ENCODE measurements around the gene MYO1A.
"Not testable (repeated sequence)": the region's sequence is repeated elsewhere in the genome, so short reads cannot be mapped to it uniquely, and the experiment has no call there.

MYO1A gene

DNA sequence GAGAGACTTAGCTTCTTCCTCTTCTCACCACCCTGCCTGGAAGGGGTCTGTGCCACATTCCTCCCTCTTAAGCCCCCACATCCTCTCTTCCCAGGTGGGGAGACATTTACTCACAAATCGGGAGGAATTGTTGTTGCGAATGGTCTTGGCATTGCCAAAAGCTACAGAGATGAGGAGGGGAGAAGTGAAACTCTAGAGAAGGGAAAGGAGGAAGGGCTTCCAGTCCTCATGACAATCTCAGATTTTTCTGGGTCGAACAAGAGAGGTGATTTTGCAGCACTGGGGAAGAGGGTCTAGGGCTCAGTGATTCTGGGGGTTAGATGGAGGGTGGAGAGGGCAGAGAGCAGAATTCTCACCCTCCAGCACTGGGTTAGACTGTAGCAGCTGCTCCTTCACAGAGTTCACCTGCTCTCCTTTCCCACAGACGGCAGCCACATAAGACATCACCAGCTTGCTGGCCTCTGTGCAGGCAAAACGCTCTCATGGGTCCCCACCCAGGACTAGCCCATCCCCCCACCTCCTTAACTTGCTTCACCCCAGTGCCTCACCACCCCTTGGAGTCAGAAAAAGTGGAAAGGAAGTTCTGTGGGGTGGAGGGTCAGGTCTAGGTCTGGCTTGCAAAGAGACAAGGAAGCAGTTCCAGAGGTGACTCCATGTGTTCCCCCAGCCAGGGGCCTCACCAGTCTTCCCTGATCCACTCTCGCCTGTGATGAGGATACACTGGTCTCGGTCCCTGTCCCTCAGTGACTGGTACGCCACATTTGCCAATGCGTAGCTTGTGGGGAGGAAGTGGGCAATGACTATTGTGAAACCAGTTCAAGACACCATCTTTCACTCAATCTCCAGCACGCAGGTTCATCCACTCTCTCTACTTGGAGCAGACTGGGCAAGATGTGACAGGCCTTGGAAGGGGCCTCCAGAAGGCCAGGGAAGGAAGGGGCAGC lies 2.7 kb downstream of the MYO1A start:
- FAIRE-seq, result no peak

DNA sequence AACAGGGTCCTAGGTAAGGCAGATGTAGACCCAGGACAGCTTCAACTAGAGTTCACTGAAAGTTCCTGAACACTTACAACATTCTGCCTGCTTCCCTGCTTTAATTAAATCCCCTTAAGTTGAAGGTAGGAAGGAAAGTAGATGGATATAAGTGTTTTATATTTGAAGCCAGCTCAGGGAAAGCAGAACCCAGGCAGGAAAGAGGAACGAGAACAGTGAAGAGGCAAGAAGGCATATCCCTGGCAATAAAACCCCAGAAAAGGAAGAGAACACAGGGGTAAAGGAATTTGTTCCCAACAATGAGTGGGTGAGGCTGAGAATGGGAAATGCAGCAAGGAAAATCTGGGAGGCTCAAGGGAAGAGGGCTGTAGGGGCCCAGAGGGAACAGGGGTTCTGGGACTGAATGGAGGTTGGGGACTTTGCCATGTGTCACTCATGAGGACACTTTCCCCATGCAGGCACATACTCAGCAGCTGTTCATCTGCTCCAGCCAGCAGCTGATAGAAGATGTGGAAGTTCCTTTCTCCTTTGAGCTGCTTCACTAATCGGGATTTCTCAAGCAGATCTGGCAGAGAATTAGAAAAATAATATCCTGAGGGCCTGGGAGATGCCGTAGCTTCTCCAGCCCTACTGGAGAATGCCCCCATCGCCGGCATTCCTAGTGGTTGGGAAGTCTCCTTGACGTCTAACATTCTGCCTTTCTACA lies 3.7 kb downstream of the MYO1A start:
- FAIRE-seq, result no peak

DNA sequence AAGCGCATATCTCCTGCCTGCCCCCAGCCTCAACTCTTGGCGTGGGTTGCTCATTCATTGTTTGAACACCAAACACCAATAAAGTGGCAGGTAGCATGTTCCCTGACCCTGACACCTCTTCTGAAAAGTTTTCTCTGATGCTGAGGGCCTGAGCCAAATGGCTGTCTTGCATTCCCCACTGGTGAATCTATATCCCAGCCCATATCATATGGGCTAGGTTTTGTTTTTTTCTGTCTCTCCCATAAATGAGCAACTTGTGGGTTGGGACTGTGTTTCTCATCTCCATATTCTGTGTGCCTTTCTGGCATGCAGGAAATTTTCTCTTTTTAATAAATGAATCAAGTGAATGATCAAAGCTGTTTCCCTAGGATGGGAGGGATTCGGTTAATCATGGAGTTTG lies 5.0 kb downstream of the MYO1A start:
- no peak for FAIRE-seq

DNA sequence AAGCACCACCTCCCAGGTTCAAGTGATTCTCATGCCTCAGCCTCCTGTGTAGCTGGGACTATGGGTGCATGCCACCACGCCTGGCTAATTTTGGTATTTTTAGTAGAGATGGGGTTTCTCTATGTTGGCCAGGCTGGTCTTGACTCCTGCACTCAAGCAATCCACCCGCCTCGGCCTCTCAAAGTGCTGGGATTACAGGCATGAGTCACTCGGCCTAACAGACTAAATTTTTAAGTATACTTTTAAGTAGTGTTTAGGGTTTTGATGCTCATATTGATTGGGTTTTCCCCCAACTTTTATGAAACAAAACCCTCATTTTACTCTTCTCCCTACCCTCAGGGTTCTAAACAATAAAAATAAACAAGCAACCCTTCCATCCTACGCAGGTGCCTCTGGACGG lies 5.5 kb downstream of the MYO1A start:
- no peak for FAIRE-seq

DNA sequence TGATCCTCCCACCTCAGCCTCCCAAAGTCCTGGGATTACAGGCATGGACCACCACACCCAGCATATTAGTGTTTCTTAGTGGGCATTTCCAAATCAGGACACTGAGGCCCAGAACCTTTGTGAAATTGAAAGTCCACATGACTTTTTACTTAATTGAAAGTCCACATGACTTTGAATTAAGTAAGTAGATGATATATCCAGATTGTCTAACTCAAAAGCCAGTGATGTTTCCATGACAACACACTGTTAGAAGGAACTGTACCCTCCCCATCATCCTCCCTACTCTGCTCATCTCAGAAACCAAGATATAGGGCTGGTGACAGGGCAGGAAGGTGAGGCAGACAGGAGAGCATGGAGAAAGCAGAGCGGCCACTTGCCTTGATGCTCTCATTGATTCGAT lies 7.2 kb downstream of the MYO1A start:
- no peak for FAIRE-seq

DNA sequence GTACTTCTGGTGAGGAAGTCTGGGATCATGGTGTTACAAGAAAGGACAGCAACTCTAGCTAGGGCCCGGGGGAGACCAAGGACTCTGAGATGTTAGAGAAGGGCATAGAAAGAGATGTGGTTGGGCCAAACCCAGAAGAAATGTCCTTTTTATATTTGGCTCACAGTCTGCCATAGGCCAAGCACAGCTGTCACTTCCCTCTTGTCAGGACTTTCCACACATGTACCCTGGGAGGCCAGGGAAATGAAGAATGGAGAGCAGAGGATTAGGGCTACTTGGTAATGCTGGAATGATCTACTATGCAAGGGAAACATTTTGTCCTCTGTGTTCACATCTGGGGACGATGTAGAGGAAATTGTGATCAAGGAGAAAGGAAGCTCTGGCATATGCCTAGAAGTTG lies 9.2 kb downstream of the MYO1A start:
- no peak for FAIRE-seq

DNA sequence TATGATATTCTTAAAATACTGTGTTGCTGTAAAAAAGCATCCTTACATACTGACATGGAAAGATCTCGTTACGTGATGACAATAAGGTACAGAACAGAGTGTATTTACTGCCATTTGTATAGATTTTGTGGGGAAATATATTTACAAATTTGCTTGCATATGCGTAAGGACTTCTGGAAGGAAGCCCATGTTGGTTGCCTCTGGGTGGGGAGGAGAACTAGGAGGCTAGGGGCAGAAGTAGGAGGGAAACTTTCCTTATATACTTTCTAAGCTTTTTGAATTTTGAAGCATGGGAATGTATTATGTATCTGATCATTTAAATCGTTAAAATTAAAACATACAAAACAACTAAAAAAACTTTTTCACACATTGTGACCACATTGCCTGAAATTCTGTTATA lies 9.7 kb downstream of the MYO1A start:
- no peak for FAIRE-seq

DNA sequence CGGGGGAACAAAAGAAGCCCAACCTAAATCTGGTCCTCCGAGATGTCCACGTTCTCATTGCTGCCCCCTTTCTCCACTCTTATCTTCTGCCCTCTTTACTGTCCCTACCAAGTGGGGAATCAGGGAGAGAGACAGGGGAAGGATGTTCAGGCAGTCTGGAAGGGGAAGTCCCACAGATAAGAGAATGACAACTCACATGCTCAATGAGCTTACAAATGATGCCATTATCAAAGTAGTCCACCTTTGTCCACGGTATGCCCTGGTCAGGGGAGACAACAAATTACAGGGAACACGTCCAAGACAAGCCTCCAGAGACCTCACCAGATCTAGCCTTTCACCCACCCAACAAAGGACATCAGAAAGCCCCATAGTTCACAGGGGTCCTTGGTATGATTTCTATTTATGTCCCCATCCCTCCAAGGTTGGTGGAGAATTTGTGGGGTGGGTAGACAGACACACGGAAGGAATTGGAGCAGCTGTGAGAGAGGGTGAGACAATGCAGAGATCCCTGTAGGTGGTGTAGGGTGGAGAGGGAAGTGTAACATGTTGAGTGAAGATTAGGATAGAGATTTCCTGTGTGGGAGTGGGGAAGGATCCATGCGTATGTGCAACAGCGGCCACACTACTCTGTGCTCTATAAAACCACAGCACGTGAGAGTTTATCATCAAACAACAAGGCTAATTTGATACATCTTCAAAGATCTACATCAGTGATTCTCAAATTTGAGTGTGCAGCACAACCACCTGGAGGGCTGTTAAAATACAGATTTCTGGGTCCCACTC lies 10.7 kb downstream of the MYO1A start:
- no peak for FAIRE-seq

DNA sequence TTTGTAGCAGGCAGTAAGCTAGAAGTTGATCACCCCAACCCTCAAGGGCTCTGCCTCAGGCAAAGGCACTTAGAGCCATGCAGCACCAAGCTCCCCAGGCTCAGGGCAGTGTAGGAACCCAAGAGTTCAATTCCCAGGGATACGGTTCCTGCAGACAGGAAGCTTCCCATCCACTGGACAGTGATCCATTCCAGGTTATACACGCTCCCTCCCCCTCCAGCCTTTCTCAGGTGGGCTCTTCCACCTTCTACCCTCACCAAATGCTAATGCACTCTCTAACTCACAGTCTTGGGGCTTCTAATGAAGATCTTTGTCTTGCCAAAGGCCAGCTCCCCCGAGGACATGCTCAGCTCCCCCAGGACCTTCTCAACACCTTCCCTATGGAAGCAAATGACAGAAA lies 12.7 kb downstream of the MYO1A start:
- no peak for FAIRE-seq

DNA sequence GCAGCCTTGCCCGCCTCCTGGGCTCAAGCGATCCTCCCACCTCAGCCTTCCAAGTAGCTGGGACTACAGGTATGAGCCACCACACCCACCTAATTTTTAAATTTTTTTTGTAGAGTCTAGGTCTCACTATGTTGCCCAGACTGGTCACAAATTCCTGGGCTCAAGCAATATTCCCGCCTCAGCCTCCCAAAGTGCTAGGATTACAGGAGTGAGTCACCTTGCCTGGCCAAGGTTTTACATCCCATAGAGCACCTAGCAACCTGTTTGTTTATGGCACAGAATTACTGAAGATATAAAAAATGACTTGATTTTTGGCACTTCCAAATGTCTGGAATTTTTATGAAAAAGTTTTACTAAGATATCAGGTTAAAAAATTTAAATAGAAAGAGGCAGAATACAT lies 16.5 kb downstream of the MYO1A start:
- no peak for FAIRE-seq

DNA sequence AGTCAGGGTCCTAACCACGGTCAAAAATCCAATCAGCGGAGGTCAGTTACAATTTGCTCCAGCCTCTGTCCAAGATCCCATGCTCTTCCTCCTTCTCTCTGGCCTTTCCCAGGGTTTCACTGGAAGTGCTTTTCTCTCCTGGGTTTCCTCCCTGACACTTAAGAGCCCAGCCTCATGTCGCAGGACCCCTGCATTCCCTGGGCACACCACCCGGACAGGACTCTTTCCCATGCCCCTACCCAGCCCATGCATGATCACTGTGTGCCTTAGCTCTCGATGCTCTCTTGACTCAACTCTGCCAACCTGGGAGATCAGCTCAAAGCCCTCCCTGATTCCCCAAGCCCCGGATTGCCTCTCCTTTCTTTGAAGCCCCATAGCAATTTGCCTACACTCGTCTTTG lies 18.1 kb downstream of the MYO1A start:
- no peak for FAIRE-seq

DNA sequence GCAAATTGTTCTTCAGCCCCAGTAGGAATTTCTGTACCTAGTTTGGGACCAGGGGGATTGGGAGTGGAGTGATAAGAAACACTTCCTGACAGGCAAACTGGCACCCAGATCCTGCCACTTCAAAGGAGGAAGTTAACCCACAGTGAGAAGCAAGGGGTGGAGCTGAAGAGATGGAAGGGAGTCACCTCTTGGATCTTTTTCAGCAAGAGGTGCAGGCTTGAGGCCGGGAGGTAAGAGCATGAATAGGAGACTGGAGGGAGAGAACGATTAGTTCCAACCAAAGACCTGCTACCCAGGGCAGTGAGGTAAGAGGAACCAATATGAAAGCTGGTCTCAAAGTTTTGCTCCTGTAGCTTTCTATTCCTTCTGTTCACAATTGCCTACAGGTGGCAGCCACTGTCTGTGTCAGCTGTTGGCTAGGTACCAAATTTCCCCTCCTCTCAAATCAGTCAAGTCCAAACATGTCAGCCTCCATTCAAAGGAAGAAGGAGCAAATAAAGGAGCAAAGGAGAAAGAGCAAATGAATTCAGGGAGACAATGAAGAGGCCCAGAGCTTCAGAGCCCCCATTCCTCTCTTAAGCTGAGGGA lies 18.7 kb downstream of the MYO1A start:
- no peak for FAIRE-seq

DNA sequence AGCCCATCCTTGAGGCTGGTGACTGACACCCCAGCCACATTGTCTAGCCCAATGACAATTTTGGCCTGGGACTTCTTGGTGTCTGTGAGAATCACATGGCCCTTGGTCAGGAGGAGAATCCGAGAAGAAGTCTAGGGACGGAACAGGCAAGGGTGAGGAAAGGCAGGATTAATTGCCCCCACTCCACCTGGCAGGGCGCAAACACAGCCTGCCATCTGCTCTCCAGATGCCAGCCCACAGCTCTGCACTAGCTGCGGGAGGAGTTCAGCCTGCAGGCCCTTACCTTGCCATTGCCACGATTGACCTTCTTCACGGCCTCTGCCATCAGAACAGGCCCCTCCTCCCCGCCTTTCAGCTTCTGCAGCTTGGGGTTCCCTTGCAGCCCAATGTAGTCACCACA lies 20.5 kb downstream of the MYO1A start:
- no peak for FAIRE-seq

DNA sequence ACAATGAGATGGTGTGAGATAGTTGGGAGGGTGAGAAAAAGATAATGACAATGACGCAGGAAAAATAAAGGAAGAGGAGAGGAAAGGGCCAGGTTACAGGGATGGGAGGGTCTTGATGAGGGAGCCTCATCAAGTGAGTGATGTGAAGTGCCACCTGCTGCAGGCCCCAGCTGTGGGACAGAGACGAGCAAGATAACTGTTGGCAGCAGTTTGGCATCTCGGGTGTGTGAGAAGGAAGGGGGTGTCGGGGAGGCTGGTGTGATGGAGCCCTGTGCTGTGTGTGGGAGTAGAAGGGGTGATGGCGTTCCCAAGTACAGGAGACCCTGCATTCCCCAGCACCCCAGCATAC lies 22.1 kb downstream of the MYO1A start:
- no peak for FAIRE-seq

DNA sequence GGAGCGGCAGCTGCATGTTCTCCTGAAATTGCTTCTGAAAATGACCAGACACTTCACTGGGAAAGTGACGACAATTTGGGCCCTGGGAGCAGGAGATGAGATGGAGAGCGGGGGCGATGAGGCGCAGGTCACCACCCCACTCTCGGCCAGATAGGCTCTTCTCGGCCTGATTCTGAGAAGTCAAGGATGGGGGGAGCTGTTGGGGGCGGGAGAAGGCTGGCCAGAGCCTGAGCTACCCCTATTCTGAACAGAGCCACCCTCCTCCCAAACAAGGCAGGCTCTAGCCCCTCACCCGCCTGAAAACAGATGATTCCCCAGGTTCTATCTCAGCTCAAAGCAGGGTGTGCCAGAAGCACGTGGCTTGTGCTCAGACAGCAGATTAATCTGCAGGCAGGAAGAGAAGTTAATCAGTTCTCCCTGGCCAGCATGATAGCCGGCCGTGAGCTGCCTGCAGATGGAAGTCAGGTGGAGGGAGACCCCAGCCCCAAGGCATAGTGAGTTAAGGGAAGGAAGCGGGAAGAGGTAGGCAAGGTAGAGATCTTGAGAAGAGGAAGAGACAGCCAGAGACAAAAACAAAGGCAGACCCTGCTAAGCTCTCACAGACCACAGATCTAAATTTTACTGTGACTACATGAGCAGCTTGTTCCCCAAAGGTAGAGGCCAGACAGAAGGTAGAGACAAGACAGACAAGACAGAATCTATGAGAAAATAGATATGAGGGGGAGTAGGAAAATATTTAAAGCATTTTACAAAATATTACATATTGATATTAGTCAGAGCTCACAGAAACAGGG lies 22.7 kb downstream of the MYO1A start:
- no peak for FAIRE-seq

DNA sequence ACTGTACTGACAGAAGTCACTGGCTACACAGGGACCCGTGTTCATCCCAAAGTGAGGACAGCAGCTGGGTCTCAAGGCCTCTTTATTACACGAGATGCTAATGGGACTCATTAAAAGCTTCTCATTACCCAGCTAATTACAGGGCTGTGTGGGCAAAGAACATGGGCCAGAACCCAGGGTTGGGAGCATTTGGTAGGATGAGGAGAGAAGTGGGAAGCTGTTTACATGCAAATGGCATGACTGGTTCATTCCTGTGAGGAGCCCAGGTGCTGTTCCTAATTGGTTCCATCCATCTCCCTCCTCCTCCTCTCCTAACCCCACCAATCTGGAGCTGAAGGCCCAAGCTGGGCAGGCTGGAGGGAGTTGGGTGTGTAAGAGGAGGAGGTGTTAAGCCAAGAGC lies 24.7 kb downstream of the MYO1A start:
- FAIRE-seq, result no peak

DNA sequence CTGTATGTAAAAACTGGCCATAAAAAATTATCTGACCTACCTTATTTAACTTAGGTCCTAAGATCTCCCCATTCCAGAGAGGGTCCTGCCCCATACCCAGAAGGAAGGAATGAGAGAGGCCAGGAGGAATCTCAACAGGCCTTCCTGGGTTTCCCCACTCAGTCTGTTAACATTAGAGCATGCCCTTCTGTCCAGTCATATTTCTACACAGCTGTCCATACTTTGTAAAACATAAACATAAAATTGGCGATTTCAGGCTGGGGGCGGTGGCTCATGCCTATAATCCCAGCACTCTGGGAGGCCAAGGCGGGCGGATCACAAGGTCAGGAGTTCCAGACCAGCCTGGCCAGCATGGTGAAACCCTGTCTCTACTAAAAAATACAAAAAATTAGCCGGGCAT lies 27.6 kb downstream of the MYO1A start:
- FAIRE-seq, result not testable (repeated sequence)

DNA sequence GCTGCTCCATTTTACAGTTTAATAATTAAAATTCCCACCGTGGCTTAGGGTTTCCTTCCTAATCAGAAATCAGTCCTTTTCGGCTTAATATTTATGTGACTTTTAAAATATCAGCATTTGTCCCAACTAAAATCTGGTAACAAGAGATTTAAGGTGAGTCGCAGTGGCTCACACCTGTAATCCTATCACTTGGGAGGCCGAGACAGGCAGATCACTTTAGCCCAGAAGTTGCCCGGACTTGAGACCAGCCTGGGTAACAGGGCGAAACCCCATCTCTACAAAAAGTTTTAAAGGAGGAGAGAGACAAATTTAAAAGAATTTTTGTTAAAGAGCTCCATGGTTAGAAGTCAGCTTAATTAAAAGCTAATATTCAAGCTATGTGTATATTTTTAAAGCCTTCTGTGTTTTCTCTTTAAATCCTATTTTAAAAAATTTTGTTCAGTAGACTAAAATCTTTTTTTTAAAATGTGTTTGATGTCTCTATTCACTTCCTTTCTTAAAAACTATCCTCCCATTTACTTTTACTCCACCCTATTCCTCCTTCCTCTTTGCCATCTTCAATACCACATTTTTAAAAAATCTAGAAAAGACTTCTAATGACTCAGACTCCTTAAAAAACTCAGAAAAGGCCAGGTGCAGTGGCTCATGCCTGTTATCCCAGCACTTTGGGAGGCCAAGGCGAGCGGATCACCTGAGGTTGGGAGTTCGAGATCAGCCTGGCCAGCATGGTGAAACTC lies 29.8 kb downstream of the MYO1A start:
- no peak for FAIRE-seq

DNA sequence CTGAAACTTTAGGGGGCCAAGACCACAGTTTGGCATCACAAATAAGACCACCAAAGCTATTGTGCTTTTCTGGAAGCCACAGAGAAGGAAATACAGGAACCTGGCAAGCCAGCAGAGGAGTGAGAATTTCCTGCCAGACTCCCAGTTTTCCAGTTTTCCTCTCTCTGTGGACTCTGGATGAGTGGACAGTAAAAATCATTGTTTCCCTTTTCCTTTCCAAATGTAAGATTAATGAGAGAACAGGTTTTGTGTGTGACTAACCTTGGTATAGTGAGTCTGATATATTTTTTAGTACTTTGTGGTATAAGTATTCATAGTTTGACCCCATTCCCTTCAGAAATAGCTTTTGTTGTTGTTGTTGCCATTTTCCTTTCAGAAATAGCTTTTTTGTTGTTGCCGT lies 31.0 kb downstream of the MYO1A start:
- FAIRE-seq, result no peak

DNA sequence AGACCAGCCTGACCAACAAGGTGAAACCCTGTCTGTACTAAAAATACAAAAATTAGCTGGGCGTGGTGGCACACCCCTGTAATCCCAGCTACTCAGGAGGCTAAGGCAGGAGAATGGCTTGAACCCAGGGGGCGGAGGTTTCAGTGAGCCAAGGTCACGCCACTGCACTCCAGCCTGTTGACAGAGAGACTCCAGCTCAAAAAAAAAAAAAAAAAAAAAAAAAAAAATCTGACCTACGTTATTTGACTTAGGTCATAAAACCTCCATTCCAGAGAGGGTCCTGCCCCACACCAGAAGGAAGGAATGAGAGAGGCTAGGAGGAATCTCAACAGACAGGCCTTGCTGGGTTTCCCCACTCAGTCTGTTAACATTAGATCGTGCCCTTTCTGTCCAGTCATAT lies 31.6 kb downstream of the MYO1A start:
- FAIRE-seq, result not testable (repeated sequence)

DNA sequence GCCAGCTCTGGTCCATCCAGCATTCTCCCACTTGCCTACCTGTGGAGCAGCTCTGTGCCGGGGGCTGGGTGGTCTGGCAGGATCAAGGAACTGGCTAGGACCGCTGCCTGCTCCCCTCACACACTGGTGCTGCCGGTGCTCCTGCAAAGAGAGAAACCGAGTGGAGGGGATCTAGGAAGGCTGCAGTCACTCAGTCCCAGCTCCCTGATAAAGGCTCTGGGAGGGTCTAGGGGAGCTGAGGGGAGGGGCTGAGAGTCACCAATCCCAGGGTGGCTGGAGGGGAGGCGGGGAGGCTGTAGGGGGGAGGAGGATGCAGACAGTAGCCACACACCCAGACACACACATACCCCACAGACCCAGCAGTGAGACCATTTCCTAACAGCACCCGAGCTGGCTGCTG lies 33.6 kb downstream of the MYO1A start, which contains the start of gene TAC3:
TAC3 (minus strand) TSS at position 182 of the 400 bp plus-strand sequence. CDS start 732 bp downstream, outside the sequence.
- FAIRE-seq, result no peak

Data from G401.6 (cell line).